WTC11 (cell line): ENCODE data around the gene COL27A1.

Source experiments
- ATF2 ChIP-seq: sonication (generic); formaldehyde crosslinking; IDR thresholded peaks from 2 replicates; pipeline ENCODE4 v1.8.1; 2022; ENCODE audit warnings: low read depth, missing genetic modification reagents, borderline replicate concordance
- ATF6 ChIP-seq: sonication (generic); formaldehyde crosslinking; IDR thresholded peaks from 2 replicates; pipeline ENCODE4 v1.8.1; 2023; ENCODE audit warnings: mild to moderate bottlenecking, missing genetic modification reagents
- CTCF ChIP-seq: fragments of 200-600 bp; IDR thresholded peaks from 2 replicates; pipeline ENCODE4 v1.8.0; 2022; ENCODE audit warnings: antibody characterized with exemption
- FOXJ3 ChIP-seq: sonication (generic); formaldehyde crosslinking; IDR thresholded peaks from 2 replicates; pipeline ENCODE4 v1.9.0; 2021; ENCODE audit warnings: missing genetic modification reagents, mild to moderate bottlenecking, borderline replicate concordance
- FOXP4 ChIP-seq: sonication (generic); formaldehyde crosslinking; IDR thresholded peaks from 2 replicates; pipeline ENCODE4 v1.8.0; 2022; ENCODE audit warnings: mild to moderate bottlenecking, missing genetic modification reagents
- NFE2L1 ChIP-seq: sonication (generic); formaldehyde crosslinking; IDR thresholded peaks from 2 replicates; pipeline ENCODE4 v1.8.1; 2023; ENCODE audit warnings: missing genetic modification reagents
- SOX15 ChIP-seq: fragments of 250-450 bp; sonication (Bioruptor Pico); IDR thresholded peaks from 2 replicates; pipeline ENCODE4 v1.9.0; 2021; ENCODE audit warnings: mild to moderate bottlenecking
- TEAD4 ChIP-seq: sonication (generic); formaldehyde crosslinking; IDR thresholded peaks from 2 replicates; pipeline ENCODE4 v1.8.0; 2022; ENCODE audit warnings: mild to moderate bottlenecking, missing genetic modification reagents
- TP53 ChIP-seq: sonication (generic); formaldehyde crosslinking; IDR thresholded peaks from 2 replicates; pipeline ENCODE4 v1.8.1; 2023; ENCODE audit warnings: mild to moderate bottlenecking, missing genetic modification reagents
- USF2 ChIP-seq: sonication (generic); formaldehyde crosslinking; IDR thresholded peaks from 2 replicates; pipeline ENCODE4 v1.8.1; 2023; ENCODE audit warnings: mild to moderate bottlenecking, missing genetic modification reagents, moderate library complexity
- ZNF263 ChIP-seq: sonication (generic); formaldehyde crosslinking; IDR thresholded peaks from 2 replicates; pipeline ENCODE4 v1.8.1; 2022; ENCODE audit warnings: low read depth, mild to moderate bottlenecking, moderate library complexity, missing genetic modification reagents
- ZNF317 ChIP-seq: sonication (generic); formaldehyde crosslinking; IDR thresholded peaks from 2 replicates; pipeline ENCODE4 v1.8.1; 2023; ENCODE audit warnings: low read depth, mild to moderate bottlenecking, moderate library complexity, missing genetic modification reagents, borderline replicate concordance

- TF ChIP-seq CTCF = no peak
- TF ChIP-seq ATF2 (CRISPR knock-in tag) = no peak
- TF ChIP-seq TEAD4 (CRISPR knock-in tag) = no peak
- TF ChIP-seq ZNF263 = no peak
- no peak for TF ChIP-seq ZNF317 (CRISPR knock-in tag)
- TF ChIP-seq TP53 (CRISPR knock-in tag) = no peak
- no peak for TF ChIP-seq FOXJ3 (CRISPR knock-in tag)
- TF ChIP-seq SOX15 (CRISPR knock-in tag) = no peak
- no peak for TF ChIP-seq NFE2L1
- no peak for TF ChIP-seq FOXP4
- TF ChIP-seq USF2 = no peak
- no peak for TF ChIP-seq ATF6 (CRISPR knock-in tag)
Observed at GRCh38 chr9:114300153-114300845, 145.0 kb downstream of the COL27A1 start.
